ENCODE data around the gene DENND2A.

DENND2A gene

GRCh38 chr7:140475747-140476333 is 164.8 kb downstream of the DENND2A start:
- no peak for FAIRE-seq

More at GRCh38 chr7:140475747-140476333, 164.8 kb downstream of the DENND2A start:
- DNase-seq (ENCODE audit: low spot score), result peak; percentile 27
